HEK293 (cell line): ENCODE measurements around the gene GSC2.

ENCODE experiments used
- CTCF ChIA-PET: fragments of 350-600 bp; formaldehyde crosslinking; extraction: SDS; loops from one replicate; lab custom pipeline; 2021; ENCODE audit warnings: antibody characterized with exemption; lab: Yijun Ruan, JAX
- POLR2A ChIA-PET: fragments of 300-600 bp; formaldehyde crosslinking; extraction: SDS; loops from one replicate; lab custom pipeline; 2020; ENCODE audit warnings: antibody characterized with exemption, inconsistent platforms; lab: Yijun Ruan, JAX
- H3K27ac ChIP-seq: fragments of 200-500 bp; sonication (Bioruptor generic); 2 replicates; pipeline ENCODE4 v1.5.1; 2014; ENCODE audit warnings: low read depth, low read length, control low read depth, inconsistent platforms; ENCODE audit errors: extremely low read depth
- H3K36me3 ChIP-seq, 2 experiments: fragments of 200-500 bp in 1 of 2; sonication (Bioruptor generic) in 1 of 2; 1 replicate in 1 of 2; 2 replicates in 1 of 2; pipeline ENCODE4 v1.5.1; 2014 to 2017; ENCODE audit warnings: inconsistent platforms in 2 of 2, low read length in 2 of 2; ENCODE audit not compliant: control insufficient read depth in 2 of 2, insufficient read depth in 1 of 2
- H3K4me1 ChIP-seq: fragments of 200-500 bp; sonication (Bioruptor generic); 2 replicates; pipeline ENCODE4 v1.5.1; 2014; ENCODE audit warnings: mild to moderate bottlenecking, low read length, inconsistent platforms; ENCODE audit not compliant: control insufficient read depth, insufficient read depth
- H3K4me3 ChIP-seq: 2 replicates; pipeline ENCODE4 v1.5.1; 2011; ENCODE audit warnings: low read depth, mild to moderate bottlenecking, control low read depth, low read length, moderate library complexity
- H3K9me3 ChIP-seq: fragments of 200-500 bp; sonication (Bioruptor generic); 2 replicates; pipeline ENCODE4 v1.5.1; 2014; ENCODE audit warnings: low read depth, low read length, inconsistent platforms; ENCODE audit not compliant: control insufficient read depth, insufficient read depth
- BCL11A ChIP-seq: fragments of 450-650 bp; formaldehyde crosslinking; IDR thresholded peaks from 2 replicates; pipeline ENCODE4 v1.5.1; 2016; ENCODE audit warnings: low read depth, missing biosample characterization, missing genetic modification characterization
- BCL11B ChIP-seq: fragments of 450-650 bp; formaldehyde crosslinking; IDR thresholded peaks from 2 replicates; pipeline ENCODE4 v1.5.1; 2016; ENCODE audit warnings: low read depth, missing biosample characterization, missing genetic modification characterization
- BCL6B ChIP-seq: fragments of 450-650 bp; formaldehyde crosslinking; IDR thresholded peaks from 2 replicates; pipeline ENCODE4 v1.5.1; 2017; ENCODE audit warnings: missing biosample characterization, missing genetic modification characterization
- GLI2 ChIP-seq: fragments of 450-650 bp; formaldehyde crosslinking; IDR thresholded peaks from 2 replicates; pipeline ENCODE4; 2017; ENCODE audit warnings: missing biosample characterization, missing genetic modification characterization, low read depth, borderline replicate concordance
- GLIS1 ChIP-seq: fragments of 450-650 bp; formaldehyde crosslinking; IDR thresholded peaks from 2 replicates; pipeline ENCODE4 v1.5.1; 2016; ENCODE audit warnings: missing biosample characterization, missing genetic modification characterization
- KLF10 ChIP-seq: fragments of 450-650 bp; IDR thresholded peaks from 2 replicates; pipeline ENCODE4 v1.5.1; 2018; ENCODE audit warnings: missing biosample characterization, mild to moderate bottlenecking, missing genetic modification characterization
- KLF8 ChIP-seq: fragments of 450-650 bp; formaldehyde crosslinking; IDR thresholded peaks from 2 replicates; pipeline ENCODE4 v1.5.1; 2016; ENCODE audit warnings: missing biosample characterization, missing genetic modification characterization
- MYNN ChIP-seq: fragments of 450-650 bp; formaldehyde crosslinking; IDR thresholded peaks from 2 replicates; pipeline ENCODE4 v1.5.1; 2016; ENCODE audit warnings: missing biosample characterization, missing genetic modification characterization, borderline replicate concordance
- SCRT2 ChIP-seq: fragments of 450-650 bp; formaldehyde crosslinking; IDR thresholded peaks from 2 replicates; pipeline ENCODE4 v1.5.1; 2016; ENCODE audit warnings: missing biosample characterization, missing genetic modification characterization
- SP2 ChIP-seq: fragments of 450-650 bp; formaldehyde crosslinking; IDR thresholded peaks from 2 replicates; pipeline ENCODE4 v1.5.1; 2016; ENCODE audit warnings: missing biosample characterization, missing genetic modification characterization
- TRIM28 ChIP-seq: IDR thresholded peaks from 2 replicates; pipeline ENCODE4 v1.6.1; 2011; ENCODE audit warnings: low read length, control low read depth, borderline replicate concordance
- ZBTB1 ChIP-seq: fragments of 450-650 bp; formaldehyde crosslinking; IDR thresholded peaks from 2 replicates; pipeline ENCODE4 v1.5.1; 2016; ENCODE audit warnings: missing biosample characterization, missing genetic modification characterization
- ZBTB48 ChIP-seq: fragments of 450-650 bp; formaldehyde crosslinking; IDR thresholded peaks from 2 replicates; pipeline ENCODE4 v1.5.1; 2016; ENCODE audit warnings: missing biosample characterization, missing genetic modification characterization
- ZBTB8A ChIP-seq: fragments of 450-650 bp; formaldehyde crosslinking; IDR thresholded peaks from 2 replicates; pipeline ENCODE4 v1.5.1; 2016; ENCODE audit warnings: missing biosample characterization, missing genetic modification characterization
- ZNF10 ChIP-seq: fragments of 450-650 bp; formaldehyde crosslinking; IDR thresholded peaks from 2 replicates; pipeline ENCODE4 v1.5.1; 2017; ENCODE audit warnings: missing biosample characterization, missing genetic modification characterization
- ZNF114 ChIP-seq: fragments of 450-650 bp; formaldehyde crosslinking; IDR thresholded peaks from 2 replicates; pipeline ENCODE4 v1.5.0; 2017; ENCODE audit warnings: missing biosample characterization, missing genetic modification characterization
- ZNF121 ChIP-seq: fragments of 450-650 bp; formaldehyde crosslinking; IDR thresholded peaks from 2 replicates; pipeline ENCODE4 v1.5.1; 2016; ENCODE audit warnings: missing biosample characterization, missing genetic modification characterization
- ZNF157 ChIP-seq: fragments of 450-650 bp; formaldehyde crosslinking; IDR thresholded peaks from 2 replicates; pipeline ENCODE4 v1.5.1; 2016; ENCODE audit warnings: missing biosample characterization, missing genetic modification characterization
- ZNF2 ChIP-seq: fragments of 450-650 bp; formaldehyde crosslinking; IDR thresholded peaks from 2 replicates; pipeline ENCODE4 v1.5.1; 2016; ENCODE audit warnings: missing biosample characterization, missing genetic modification characterization
- ZNF24 ChIP-seq: fragments of 450-650 bp; formaldehyde crosslinking; IDR thresholded peaks from 2 replicates; pipeline ENCODE4 v1.5.1; 2016; ENCODE audit warnings: missing biosample characterization, missing genetic modification characterization
- ZNF324 ChIP-seq: fragments of 450-650 bp; formaldehyde crosslinking; IDR thresholded peaks from 2 replicates; pipeline ENCODE4 v1.5.1; 2016; ENCODE audit warnings: missing biosample characterization, missing genetic modification characterization
- ZNF37A ChIP-seq: fragments of 450-650 bp; IDR thresholded peaks from 2 replicates; pipeline ENCODE4 v1.5.1; 2018; ENCODE audit warnings: missing biosample characterization, missing genetic modification characterization
- ZNF391 ChIP-seq: fragments of 450-650 bp; formaldehyde crosslinking; IDR thresholded peaks from 2 replicates; pipeline ENCODE4 v1.5.1; 2016; ENCODE audit warnings: low read depth, missing biosample characterization, missing genetic modification characterization, borderline replicate concordance
- ZNF426 ChIP-seq: fragments of 450-650 bp; formaldehyde crosslinking; IDR thresholded peaks from 2 replicates; pipeline ENCODE4 v1.5.1; 2017; ENCODE audit warnings: missing biosample characterization, missing genetic modification characterization, mild to moderate bottlenecking, inconsistent platforms, moderate library complexity
- ZNF529 ChIP-seq: fragments of 450-650 bp; formaldehyde crosslinking; IDR thresholded peaks from 2 replicates; pipeline ENCODE4 v1.5.1; 2017; ENCODE audit warnings: missing genetic modification characterization, missing biosample characterization; ENCODE audit not compliant: insufficient replicate concordance
- ZNF544 ChIP-seq: fragments of 450-650 bp; formaldehyde crosslinking; IDR thresholded peaks from 2 replicates; pipeline ENCODE4 v1.5.0; 2017; ENCODE audit warnings: missing biosample characterization, missing genetic modification characterization
- ZNF555 ChIP-seq: fragments of 450-650 bp; formaldehyde crosslinking; conservative IDR thresholded peaks from 2 replicates; pipeline ENCODE4 v1.5.1; 2017; ENCODE audit warnings: missing biosample characterization, mild to moderate bottlenecking, missing genetic modification characterization, inconsistent platforms
- ZNF571 ChIP-seq: fragments of 450-650 bp; formaldehyde crosslinking; IDR thresholded peaks from 2 replicates; pipeline ENCODE4 v1.5.0; 2017; ENCODE audit warnings: missing biosample characterization, missing genetic modification characterization
- ZNF623 ChIP-seq: fragments of 450-650 bp; formaldehyde crosslinking; IDR thresholded peaks from 2 replicates; pipeline ENCODE4 v1.5.1; 2016; ENCODE audit warnings: missing biosample characterization, missing genetic modification characterization
- ZNF654 ChIP-seq: fragments of 450-650 bp; formaldehyde crosslinking; IDR thresholded peaks from 2 replicates; pipeline ENCODE4 v1.5.1; 2016; ENCODE audit warnings: low read depth, missing biosample characterization, missing genetic modification characterization
- ZNF670 ChIP-seq: fragments of 450-650 bp; formaldehyde crosslinking; IDR thresholded peaks from 2 replicates; pipeline ENCODE4 v1.5.1; 2016; ENCODE audit warnings: missing biosample characterization, missing genetic modification characterization, low read depth
- ZNF843 ChIP-seq: fragments of 450-650 bp; formaldehyde crosslinking; IDR thresholded peaks from 2 replicates; pipeline ENCODE4 v1.5.1; 2016; ENCODE audit warnings: missing biosample characterization, missing genetic modification characterization
- TF ChIP-seq, protein P1 (sequence below): fragments of 450-650 bp; formaldehyde crosslinking; IDR thresholded peaks from 2 replicates; pipeline ENCODE4 v1.5.1; 2017; ENCODE audit warnings: missing biosample characterization, missing genetic modification characterization

Gene GSC2

DNA sequence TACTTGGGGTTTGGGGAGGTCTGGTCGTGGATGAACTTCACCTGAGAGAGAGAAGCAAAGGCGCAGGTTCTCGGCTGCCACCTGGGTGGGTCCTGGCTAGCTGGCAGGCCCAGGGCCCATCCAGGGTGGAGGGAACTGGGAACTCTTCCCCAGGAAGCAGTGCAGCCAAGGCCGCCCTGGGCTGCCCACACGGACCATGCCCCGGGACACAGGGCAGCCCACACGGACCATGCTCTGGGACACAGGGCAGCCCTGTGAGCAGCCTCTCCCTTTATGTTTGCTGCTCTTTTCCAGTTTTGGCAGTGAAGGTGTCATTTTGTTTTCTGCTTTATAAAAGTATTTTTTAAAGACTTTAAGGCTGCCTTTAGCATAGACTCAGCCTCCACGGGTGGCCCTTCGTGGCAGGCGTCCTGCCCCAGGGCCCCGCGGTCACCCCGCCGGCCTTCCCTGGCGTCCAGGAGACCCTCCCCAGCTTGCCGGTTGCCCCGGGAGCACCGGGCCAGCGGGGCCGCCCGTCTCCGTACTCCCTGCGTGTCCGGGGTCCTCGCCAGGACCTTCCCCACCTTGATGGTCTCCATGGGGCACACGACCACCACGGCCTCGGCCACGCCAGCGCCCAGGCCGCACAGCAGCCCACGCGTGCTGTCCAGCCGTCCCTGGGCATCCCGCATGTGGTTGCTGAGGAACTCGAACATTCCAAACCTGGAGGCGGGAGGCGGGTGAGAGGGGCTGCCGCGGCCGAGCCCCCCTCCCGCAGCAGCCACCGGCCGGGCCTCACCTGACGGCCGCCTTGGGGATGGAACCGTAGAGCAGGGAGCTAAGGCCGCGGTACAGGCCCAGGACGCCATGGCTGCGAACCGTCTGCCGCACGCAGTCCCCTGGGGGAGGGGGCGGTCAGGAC lies 27.3 kb upstream of the GSC2 start (continued):
- TF ChIP-seq ZNF37A (tag by site-specific recombination) = no peak
- no peak for TF ChIP-seq ZBTB8A
- no peak for TF ChIP-seq BCL6B (tag by site-specific recombination)
- TF ChIP-seq ZNF555 (tag by site-specific recombination) = no peak
- no peak for TF ChIP-seq ZNF2
- no peak for TF ChIP-seq ZNF157 (tag by site-specific recombination)
- TF ChIP-seq ZBTB1 (tag by site-specific recombination) = no peak
- no peak for TF ChIP-seq ZNF114
- TF ChIP-seq ZNF544 = no peak
- no peak for TF ChIP-seq ZNF670 (tag by site-specific recombination)
- TF ChIP-seq TRIM28 = no peak
- TF ChIP-seq SCRT2 (tag by site-specific recombination) = no peak
- TF ChIP-seq ZNF623 (tag by site-specific recombination) = no peak

DNA sequence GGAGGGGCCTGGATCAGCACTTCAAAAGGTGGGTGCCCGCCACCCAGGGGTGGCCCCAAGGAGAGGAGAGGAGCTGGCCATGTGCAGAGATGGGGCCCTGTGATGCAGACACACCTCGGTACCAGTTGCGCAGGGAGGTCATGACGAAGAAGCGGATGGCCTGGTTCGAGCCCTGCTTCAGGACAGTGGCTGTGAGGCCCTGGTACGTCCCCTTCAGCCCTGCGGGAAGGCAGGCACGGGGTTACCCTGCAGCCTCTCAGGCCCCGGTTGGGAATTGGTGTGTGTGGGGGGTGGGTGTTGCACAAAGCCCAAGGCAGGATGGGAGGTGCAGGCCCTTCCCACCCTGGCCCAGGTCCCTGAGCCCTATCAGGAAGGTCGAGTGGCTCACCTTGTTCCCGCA lies 26.6 kb upstream of the GSC2 start:
- H3K36me3 ChIP-seq = peaks cover 0 to 46% of the 10 kb centered on the region in 2 experiments; a peak in 1 of 3 replicates
- H3K4me1 ChIP-seq = no peaks in the 10 kb centered on the region; the same call in 1 of the 2 replicates
- CTCF ChIA-PET = interaction anchor here (1.4 kb wide), 1 partner anchor 32 kb away, joined by 6 read pairs; the partner anchor contains the start of gene ESS2
- peak overlapping the region; percentile 82; the same call in 1 of the 2 replicates for H3K4me3 ChIP-seq
- H3K9me3 ChIP-seq = no peaks in the 10 kb centered on the region
- H3K27ac ChIP-seq = peak overlapping the region; percentile 84; the same call in 1 of the 2 replicates
- POLR2A ChIA-PET = interaction anchor here (1.1 kb wide), 1 partner anchor 61 kb away, joined by 3 read pairs; no protein-coding TSS in a partner anchor
- TF ChIP-seq GLI2 (tag by site-specific recombination) = no peak
- peak; percentile 54 for TF ChIP-seq SP2 (tag by site-specific recombination)
- TF ChIP-seq ZNF529 (tag by site-specific recombination) = no peak
- no peak for TF ChIP-seq ZNF571 (tag by site-specific recombination)
- no peak for TF ChIP-seq ZNF654 (tag by site-specific recombination)
- no peak for TF ChIP-seq MYNN
- no peak for TF ChIP-seq KLF8 (tag by site-specific recombination)
- no peak for TF ChIP-seq ZNF10 (tag by site-specific recombination)
- no peak for TF ChIP-seq ZNF121 (tag by site-specific recombination)
- no peak for TF ChIP-seq ZNF24 (tag by site-specific recombination)
- no peak for TF ChIP-seq ZNF391
- peak; percentile 72; the same call in 1 of the 2 replicates for TF ChIP-seq BCL11A (tag by site-specific recombination)
- TF ChIP-seq, protein P1, sequence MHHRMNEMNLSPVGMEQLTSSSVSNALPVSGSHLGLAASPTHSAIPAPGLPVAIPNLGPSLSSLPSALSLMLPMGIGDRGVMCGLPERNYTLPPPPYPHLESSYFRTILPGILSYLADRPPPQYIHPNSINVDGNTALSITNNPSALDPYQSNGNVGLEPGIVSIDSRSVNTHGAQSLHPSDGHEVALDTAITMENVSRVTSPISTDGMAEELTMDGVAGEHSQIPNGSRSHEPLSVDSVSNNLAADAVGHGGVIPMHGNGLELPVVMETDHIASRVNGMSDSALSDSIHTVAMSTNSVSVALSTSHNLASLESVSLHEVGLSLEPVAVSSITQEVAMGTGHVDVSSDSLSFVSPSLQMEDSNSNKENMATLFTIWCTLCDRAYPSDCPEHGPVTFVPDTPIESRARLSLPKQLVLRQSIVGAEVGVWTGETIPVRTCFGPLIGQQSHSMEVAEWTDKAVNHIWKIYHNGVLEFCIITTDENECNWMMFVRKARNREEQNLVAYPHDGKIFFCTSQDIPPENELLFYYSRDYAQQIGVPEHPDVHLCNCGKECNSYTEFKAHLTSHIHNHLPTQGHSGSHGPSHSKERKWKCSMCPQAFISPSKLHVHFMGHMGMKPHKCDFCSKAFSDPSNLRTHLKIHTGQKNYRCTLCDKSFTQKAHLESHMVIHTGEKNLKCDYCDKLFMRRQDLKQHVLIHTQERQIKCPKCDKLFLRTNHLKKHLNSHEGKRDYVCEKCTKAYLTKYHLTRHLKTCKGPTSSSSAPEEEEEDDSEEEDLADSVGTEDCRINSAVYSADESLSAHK (tag by site-specific recombination) = no peak
- no peak for TF ChIP-seq ZNF843 (tag by site-specific recombination)
- no peak for TF ChIP-seq ZNF324 (tag by site-specific recombination)
- peak; percentile 72; the same call in 1 of the 2 replicates for TF ChIP-seq BCL11B (tag by site-specific recombination)
- TF ChIP-seq ZNF426 (tag by site-specific recombination) = no peak
- TF ChIP-seq GLIS1 = peak; percentile 54; the same call in 1 of the 2 replicates
- TF ChIP-seq ZBTB48 (tag by site-specific recombination) = peak; percentile 49; the same call in 1 of the 2 replicates
- no peak for TF ChIP-seq KLF10 (tag by site-specific recombination)
